Adipocyte (in vitro differentiated cells): Measurements from ENCODE around the gene TMPRSS4.

ENCODE experiments used
- DNase-seq: peaks from one replicate; pipeline ENCODE4 v3.0.0-alpha.2; 2015; ENCODE audit warnings: low read depth
- H3K27me3 ChIP-seq: replicated peaks from 2 replicates; pipeline ENCODE4 v1.7.0; 2013; ENCODE audit warnings: mild to moderate bottlenecking, low read length, moderate library complexity; ENCODE audit not compliant: control insufficient read depth, insufficient read depth
- H3K36me3 ChIP-seq: 2 replicates; pipeline ENCODE4 v1.7.0; 2013; ENCODE audit warnings: low read length, mild to moderate bottlenecking, moderate library complexity; ENCODE audit not compliant: control insufficient read depth, insufficient read depth, severe bottlenecking
- H3K4me1 ChIP-seq: 2 replicates; pipeline ENCODE4 v1.7.0; 2013; ENCODE audit warnings: mild to moderate bottlenecking, low read length, moderate library complexity; ENCODE audit not compliant: control insufficient read depth, insufficient read depth
- H3K4me3 ChIP-seq: 2 replicates; pipeline ENCODE4 v1.7.0; 2013; ENCODE audit warnings: mild to moderate bottlenecking, low read length, moderate library complexity
- H3K9ac ChIP-seq: 2 replicates; pipeline ENCODE4 v1.7.0; 2013; ENCODE audit warnings: mild to moderate bottlenecking, low read length, moderate library complexity
- H3K9me3 ChIP-seq: 2 replicates; pipeline ENCODE4 v1.7.0; 2013; ENCODE audit warnings: mild to moderate bottlenecking, low read length, moderate library complexity; ENCODE audit not compliant: control insufficient read depth

The TMPRSS4 gene

DNA sequence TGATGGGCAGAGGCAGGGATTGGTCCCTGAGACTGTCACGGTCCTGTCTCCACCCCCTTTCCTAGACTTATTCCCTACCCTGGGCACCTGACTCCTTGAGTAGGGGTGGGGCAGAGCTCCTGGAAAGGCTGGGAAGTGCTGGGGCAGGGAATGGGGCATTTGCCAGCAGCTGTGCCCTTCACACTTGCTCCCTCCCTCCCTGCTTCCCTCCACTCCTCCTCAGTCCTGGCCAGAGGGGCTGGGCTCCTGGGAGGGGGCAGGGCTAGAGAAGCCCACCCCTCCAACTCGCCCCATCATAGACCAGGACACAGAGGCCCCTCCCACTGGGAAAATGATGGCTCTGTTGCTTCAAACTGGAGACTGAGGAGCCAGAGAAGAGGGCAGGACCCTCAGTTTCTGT, 88.0 kb downstream of the TMPRSS4 start:
- H3K27me3 ChIP-seq, result peaks cover 74% of the 10 kb centered on the region
- H3K4me1 ChIP-seq, result no peaks in the 10 kb centered on the region
- no peak for DNase-seq
- no peak overlapping the region for H3K4me3 ChIP-seq
- no peaks in the 10 kb centered on the region for H3K9me3 ChIP-seq
- no peaks in the 10 kb centered on the region for H3K36me3 ChIP-seq
- no peak overlapping the region for H3K9ac ChIP-seq

GRCh38 chr11:118166641-118167040, 89.8 kb downstream of the TMPRSS4 start:
- no peak overlapping the region for H3K4me3 ChIP-seq
- peaks cover 73% of the 10 kb centered on the region for H3K27me3 ChIP-seq
- H3K9ac ChIP-seq, result no peak overlapping the region
- H3K36me3 ChIP-seq, result no peaks in the 10 kb centered on the region
- H3K4me1 ChIP-seq, result no peaks in the 10 kb centered on the region
- DNase-seq, result no peak
- no peaks in the 10 kb centered on the region for H3K9me3 ChIP-seq

GRCh38 chr11:118167253-118167652, 90.4 kb downstream of the TMPRSS4 start:
- Histone ChIP-seq H3K27me3 (peaks cover 72% of the 10 kb centered on the region), H3K4me1 (no peaks in the 10 kb centered on the region), H3K9me3 (no peaks in the 10 kb centered on the region), H3K36me3 (no peaks in the 10 kb centered on the region), H3K9ac (no peak overlapping the region), H3K4me3 (no peak overlapping the region)
- DNase-seq, result no peak

GRCh38 chr11:118167906-118168305, 91.0 kb downstream of the TMPRSS4 start:
- H3K27me3 ChIP-seq, result peaks cover 70% of the 10 kb centered on the region
- H3K9ac ChIP-seq, result no peak overlapping the region
- no peaks in the 10 kb centered on the region for H3K36me3 ChIP-seq
- no peak for DNase-seq
- no peaks in the 10 kb centered on the region for H3K4me1 ChIP-seq
- no peaks in the 10 kb centered on the region for H3K9me3 ChIP-seq
- no peak overlapping the region for H3K4me3 ChIP-seq

GRCh38 chr11:118168316-118168715, 91.4 kb downstream of the TMPRSS4 start:
- H3K9ac ChIP-seq, result no peak overlapping the region
- no peak overlapping the region for H3K4me3 ChIP-seq
- H3K4me1 ChIP-seq, result no peaks in the 10 kb centered on the region
- no peaks in the 10 kb centered on the region for H3K36me3 ChIP-seq
- DNase-seq, result no peak
- peaks cover 70% of the 10 kb centered on the region for H3K27me3 ChIP-seq
- H3K9me3 ChIP-seq, result no peaks in the 10 kb centered on the region

DNA sequence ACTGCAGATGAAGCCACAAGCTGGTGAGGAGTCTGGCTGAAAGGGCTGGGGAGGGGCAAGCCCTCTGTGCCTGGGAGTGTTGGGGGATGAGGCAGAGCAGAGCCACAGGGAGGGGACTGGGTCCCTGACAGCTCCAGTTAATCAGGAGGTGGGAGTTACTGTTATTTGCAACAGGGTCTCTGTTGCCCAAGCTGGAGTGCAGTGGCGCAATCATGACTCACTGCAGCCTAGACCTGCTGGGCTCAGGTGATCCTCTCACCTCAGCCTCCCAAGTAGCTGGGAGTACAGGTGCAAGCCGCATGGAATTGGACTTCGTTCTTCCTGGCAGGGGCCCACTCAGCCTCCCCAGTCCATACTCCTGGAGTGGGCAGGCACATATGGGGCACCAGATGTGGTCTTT, 91.9 kb downstream of the TMPRSS4 start:
- no peak overlapping the region for H3K9ac ChIP-seq
- no peaks in the 10 kb centered on the region for H3K36me3 ChIP-seq
- peaks cover 72% of the 10 kb centered on the region for H3K27me3 ChIP-seq
- no peak for DNase-seq
- no peaks in the 10 kb centered on the region for H3K4me1 ChIP-seq
- H3K4me3 ChIP-seq, result no peak overlapping the region
- no peaks in the 10 kb centered on the region for H3K9me3 ChIP-seq

DNA sequence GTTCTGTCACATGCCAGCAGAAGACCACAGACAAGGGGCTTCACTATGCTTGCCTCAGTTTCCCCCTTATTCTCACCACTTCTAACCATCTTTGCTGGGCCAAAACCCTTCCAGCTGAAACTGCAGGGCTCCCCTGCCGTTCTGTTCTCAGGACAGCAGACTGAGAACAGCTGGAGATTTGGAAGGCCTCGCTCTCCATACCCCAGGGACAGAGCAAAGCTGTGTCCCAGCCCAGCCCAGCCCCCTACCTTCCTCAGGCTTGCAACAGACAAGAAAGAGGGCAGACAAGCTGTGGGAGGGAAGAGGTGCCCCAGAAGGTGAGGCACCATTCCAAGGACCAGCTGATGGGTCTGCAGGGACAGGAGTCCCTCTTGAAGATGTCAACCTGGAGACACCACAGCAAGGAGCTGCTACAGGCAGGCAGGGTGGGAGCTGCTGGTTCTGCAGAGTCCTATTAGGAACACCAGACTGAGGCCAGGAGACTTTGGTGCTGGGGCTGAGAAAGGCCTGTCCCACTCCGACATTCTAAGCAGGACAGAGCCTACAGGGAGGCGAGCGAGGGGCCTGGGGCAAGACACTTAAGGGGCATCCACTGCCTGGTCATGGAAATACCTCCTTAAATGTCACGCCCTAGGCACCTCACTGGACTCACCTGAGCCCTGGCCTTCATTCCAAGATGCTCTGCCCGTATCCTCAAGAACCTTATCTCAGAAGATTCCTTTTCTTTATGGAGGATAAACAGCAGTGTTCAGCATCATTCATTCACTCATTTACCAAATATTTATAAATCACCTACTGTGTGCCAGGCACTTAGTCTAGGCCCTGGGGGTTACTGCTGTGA, 92.6 kb downstream of the TMPRSS4 start:
- no peak for DNase-seq
- Histone ChIP-seq H3K36me3 (no peaks in the 10 kb centered on the region), H3K4me3 (no peak overlapping the region), H3K4me1 (no peaks in the 10 kb centered on the region), H3K9ac (no peak overlapping the region), H3K9me3 (no peaks in the 10 kb centered on the region), H3K27me3 (peaks cover 65% of the 10 kb centered on the region)

GRCh38 chr11:118170231-118170630, 93.4 kb downstream of the TMPRSS4 start:
- Histone ChIP-seq H3K36me3 (no peaks in the 10 kb centered on the region), H3K4me1 (no peaks in the 10 kb centered on the region), H3K27me3 (peaks cover 64% of the 10 kb centered on the region), H3K9me3 (no peaks in the 10 kb centered on the region), H3K4me3 (no peak overlapping the region), H3K9ac (no peak overlapping the region)
- no peak for DNase-seq

DNA sequence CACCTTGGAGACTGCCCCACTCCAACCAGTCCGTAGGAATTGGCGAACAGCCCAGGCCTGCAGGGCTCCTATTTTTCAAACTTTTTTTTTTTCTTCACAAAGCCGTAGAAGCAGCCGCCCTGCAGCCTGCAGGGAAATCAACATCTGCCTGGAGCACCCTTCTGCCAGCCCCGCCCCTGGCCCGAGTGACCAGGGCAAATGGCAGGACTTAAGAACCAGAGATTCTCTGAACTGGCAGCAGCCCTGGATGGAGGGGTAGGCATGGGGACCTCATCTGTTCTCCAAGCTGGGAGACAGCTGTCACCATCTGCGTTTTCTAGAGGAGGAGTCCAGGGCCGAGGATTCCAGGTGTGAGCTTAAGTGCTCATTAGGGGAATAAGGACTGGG, 94.0 kb downstream of the TMPRSS4 start:
- no peaks in the 10 kb centered on the region for H3K9me3 ChIP-seq
- H3K9ac ChIP-seq, result no peak overlapping the region
- H3K36me3 ChIP-seq, result no peaks in the 10 kb centered on the region
- peaks cover 66% of the 10 kb centered on the region for H3K27me3 ChIP-seq
- H3K4me3 ChIP-seq, result no peak overlapping the region
- no peaks in the 10 kb centered on the region for H3K4me1 ChIP-seq
- no peak for DNase-seq
